NCI-H2107 (cell line): ENCODE data around the gene NFATC1.
"Not testable (repeated sequence)": the region's sequence is repeated elsewhere in the genome, so short reads cannot be mapped to it uniquely, and the experiment has no call there.

Experiments used
- DNase-seq: peaks from one replicate; lab custom pipeline; 2025; lab: John Stamatoyannopoulos, UW

The NFATC1 gene

DNA sequence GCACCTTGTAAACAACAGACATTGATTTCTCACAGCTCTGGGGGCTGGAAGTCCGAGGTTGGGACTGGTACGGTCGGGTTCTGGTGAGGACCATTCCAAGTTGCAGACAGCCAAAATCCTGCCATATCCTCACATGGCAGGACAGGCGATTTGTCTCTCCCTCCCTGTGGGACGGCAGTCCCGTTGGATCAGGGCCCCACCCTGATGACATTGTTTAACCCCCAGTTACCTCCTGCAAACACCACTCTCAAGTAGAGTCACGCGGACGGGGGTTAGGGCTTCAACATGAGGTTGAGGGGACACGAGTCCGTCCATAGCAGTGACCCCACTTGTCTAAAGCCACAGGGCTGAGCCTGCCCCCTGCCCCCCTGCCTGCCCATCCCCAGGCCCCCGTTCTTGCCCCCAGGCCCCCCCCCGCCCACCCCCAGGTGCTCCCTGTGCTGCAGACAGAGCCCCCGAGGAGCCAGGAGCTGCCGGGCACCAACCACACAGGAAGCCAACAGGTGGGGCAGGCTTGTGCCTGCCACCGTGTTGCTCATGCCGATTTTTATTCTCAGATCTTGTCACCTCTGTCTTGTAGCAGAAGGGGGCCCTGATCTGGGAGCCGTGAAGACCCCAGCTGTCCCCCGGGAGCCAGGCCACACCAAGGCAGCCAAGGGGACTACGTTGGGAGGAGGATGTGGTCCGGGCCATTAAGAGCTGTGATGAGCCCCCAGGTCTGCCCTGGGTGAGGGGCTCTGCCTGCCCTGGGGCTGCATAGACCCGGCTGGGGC lies 82.2 kb downstream of the NFATC1 start:
- no peak for DNase-seq

DNA sequence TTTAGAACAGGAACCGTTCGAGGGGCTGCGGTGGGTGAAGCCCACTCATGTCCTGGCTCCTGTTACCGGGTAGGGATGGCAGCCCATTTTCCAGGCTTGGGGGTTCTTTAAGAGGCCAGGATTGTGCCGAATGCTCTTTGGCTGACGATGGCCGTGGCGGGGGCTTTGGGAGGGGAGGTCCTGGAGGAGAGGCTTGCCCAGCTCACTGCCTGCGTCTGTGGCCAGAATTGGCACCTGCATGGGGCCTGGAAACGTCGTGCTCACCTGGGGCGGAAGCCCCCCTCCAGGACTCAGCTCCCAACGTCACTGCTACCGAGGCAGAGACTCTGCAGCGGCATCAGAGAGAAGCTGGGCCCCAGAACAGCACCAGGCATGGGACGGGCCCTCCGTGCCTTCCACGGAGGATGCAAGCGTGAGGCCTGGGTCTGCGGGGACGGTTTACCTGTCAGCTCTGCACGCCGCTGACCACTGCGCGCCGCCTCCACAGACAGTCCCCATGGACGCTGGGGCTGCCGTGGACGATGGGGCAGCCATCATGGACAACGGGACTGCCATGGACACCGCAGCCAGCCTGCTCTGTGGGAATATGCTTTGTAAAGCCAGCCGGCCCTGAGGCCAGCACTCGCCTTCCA lies 82.9 kb downstream of the NFATC1 start:
- DNase-seq = no peak

DNA sequence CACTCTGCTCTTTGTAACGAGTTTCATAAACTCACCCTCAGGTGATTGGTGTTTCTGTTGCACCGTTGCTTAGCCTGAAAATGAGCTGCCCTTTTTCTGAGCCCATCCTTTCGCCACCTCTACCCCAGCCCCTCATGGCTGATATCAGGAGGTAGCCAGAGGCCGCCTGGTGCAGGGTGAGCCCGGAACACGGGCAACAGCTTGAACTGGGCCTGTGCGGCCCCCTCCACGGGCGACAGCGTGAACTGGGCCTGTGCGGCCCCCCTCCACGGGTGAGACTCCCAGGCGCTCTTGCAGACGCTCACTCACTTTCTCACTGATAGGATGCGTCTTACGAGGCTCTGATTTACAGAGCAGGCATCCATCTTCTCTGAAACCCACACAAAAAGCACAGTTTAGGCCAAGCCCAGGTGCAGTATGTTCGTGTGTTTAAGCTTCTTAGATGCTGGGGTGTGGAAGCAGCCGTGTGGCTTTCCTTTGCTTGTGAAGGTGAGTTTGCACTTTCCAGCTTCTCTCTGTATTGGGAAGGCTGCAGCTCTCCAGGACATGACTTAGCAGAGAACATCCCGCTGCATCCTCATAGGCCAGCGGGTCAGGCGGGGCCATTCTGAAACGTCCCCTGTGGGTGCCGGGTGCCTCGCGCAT lies 83.5 kb downstream of the NFATC1 start:
- no peak for DNase-seq

DNA sequence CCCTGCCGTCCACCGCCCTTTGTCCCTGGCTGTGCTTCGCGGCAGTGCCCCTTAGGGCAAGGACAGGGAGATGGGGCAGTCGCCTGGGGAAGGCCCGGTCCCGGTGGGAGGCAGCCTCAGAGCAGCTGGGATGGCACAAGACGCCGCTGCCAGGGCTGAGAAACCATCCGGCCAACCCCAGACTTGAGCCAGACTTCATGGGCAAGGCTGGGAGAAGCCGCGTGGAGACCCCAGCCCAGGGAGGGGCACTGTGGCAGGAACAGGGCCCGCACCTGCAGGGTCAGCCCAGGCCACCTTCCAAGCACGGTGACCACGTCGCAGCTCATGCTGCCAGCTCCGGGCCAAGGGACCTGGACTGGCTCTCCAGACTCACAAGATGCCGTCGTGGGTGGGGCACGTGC lies 84.0 kb downstream of the NFATC1 start:
- DNase-seq = no peak

DNA sequence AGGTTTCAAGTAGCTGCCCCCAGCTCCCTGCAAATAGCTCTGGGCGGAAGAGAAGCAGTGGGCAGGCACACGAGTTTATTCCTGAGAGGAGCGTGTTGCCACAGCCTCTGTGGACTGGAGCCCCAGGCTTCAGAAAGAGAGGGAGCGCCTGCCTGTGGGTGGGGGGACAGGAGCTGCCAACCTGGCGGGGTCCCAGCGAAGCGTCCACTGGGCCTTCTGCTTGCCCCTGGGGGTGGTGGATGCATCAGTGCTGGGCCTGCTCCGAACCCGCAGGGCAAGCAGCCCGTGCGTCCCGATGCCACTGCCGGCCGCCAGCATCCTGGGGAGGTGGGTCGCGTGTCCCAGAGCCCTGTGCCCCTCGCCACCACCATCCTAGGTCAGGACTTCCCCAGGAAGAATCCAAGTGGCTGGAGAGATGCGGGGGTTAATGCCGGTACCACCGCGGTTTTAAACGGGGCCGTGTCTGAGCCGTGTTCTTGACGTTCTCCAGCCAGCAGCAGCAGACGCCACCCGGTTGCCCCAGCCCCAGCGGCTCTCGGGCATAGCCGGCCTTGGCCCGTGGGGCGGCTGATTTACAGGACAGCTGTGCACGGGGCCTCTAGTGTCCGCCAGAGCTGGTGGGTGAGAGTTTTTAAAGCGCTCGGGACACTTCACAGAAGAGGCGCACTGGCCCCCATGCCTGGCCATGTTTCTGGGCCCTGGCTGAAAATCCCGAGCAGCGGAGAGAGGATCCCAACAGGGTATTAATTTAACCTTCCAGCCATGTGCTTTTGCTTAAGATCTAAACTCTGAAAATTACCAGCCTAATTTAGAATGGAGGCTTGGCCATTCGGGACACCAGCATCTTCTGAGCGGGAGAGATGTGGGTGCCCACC lies 84.7 kb downstream of the NFATC1 start:
- DNase-seq = no peak

DNA sequence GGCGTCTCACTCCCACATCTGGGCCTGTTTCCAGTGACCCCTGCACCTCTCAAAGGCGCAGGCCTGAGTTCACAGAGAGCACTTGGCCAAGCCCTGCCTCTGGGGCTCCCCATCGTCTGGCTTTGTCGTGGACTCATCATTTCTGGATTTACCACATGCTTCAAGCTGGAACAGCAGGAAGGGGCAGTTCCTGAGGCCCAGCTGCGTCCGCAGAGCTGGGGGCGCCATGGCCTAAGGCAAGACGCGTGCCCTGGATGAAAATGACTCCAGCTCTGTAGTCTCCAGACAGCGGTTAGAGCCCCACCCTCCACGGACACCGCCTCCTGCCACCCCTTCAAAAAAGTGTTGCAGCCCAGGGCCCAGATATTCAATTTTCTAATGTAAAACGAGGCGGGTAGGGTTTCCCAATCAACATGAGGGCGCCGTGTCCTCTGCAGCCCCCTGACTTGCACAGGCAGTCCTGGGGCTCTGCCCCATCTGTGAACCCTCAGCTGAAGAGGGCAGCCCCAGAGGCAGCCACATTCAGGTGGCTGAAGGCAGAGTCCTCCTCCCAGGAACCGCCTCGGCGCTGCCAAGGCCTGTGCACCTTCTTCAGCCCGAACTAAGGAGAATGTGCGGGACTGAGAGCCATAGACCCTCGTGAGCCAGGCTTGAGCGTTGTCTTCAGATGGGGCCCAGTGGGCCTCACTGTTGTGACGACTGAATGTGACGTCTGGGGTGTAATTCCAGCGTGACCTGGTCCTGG lies 85.5 kb downstream of the NFATC1 start:
- DNase-seq = no peak

DNA sequence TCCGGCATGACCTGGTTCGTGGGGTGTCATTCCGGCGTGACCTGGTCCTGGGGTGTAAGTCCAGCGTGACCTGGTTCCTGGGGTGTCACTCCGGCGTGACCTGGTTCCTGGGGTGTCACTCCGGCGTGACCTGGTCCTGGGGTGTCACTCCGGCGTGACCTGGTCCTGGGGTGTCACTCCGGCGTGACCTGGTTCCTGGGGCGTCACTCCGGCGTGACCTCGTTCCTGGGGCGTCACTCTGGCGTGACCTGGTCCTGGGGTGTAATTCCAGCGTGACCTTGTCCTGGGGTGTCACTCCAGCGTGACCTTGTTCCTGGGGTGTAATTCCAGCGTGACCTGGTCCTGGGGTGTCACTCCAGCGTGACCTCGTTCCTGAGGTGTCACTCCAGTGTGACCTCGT lies 87.7 kb downstream of the NFATC1 start:
- DNase-seq = not testable (repeated sequence)

DNA sequence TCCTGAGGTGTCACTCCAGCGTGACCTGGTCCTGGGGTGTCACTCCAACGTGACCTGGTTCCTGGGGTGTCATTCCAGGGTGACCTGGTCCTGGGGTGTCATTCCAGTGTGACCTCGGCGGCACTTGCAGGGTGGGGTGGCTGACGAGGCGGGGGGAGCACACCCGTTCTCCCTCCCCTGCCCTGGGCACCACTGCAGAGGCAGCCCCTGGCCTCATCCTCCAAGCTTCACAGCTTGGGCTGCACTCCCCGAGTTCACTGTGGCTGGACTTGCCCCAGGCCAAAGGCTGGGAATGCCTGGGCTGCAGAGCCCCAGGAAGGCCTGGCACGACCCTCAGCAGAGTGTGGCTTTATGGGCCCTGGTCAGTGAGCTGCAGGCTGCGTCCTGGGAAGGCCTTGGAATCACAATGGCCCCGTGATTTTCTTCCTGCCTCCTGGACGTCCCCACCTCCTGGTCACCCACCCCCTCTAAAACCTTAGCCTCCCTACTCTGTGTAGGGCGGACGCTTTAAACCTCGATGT lies 88.3 kb downstream of the NFATC1 start:
- no peak for DNase-seq

DNA sequence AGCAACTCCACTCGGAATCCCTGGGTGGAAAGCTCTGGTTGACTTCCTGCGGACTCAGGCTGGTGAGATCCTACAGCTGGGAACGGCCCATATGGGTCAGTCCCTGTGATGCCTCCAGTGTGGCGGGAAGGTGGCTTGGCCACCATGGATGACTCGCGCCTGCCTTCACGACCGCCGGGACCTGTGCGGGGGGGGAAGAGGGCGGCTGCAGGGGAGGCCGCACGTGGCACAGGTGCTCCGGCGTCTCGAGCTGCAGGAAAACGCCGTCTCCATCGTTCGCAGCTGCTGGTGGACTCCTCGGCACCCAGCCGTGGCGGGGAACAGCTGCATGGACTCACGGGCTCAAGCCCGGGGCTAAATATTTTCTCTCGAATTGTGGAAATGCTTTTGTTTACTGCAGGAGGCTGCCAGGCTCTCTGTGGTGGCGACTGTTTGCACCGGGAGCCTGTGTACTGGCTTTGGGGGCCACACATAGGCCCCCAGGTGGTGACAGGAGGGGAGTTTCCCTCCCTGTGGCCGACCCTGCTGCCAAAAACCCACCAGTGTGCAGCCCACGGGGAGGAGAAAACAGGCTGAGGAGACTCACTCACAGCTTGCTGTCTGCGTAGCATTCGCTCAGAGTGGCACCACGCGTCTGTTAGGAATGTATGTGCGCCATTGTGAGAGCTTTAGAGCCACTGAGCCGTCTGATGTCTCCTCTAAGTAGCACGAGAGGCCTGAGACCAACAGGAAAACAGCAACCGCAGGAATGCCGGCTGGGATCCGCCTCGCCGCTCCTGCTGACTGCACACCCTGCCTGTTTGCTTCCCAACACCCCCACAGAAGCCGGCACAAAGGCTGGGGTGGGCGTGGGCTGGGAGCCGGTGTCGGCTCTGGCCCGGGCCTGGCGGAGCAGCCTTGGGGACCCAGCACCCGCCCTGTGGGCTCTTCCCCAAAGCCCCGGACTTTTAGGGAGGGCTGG lies 89.2 kb downstream of the NFATC1 start:
- DNase-seq = no peak

DNA sequence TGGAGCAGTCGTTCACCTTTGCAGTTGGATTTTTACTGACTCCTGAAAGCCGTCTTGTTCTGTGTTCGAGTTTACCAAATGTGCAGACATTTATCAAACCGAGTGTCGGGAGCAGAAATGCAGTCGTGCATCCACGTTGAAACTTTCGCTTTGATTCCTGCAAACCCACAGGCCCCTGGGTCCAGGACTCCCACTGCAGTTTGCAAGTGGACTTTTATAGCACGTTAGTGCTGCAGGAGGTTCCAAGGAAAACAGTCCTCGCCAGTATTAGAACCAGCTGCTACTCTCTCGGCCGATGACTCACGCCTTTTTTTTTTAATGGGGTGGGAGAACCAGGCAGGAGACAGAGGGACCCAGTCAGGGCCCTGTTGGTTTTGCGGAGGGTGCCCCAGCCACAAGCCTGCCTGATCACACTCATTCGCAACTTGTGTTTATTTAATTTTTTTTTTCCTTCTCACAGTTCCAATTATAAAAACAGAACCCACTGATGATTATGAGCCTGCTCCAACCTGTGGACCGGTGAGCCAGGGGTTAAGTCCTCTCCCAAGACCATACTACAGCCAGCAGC lies 90.1 kb downstream of the NFATC1 start:
- DNase-seq = no peak

DNA sequence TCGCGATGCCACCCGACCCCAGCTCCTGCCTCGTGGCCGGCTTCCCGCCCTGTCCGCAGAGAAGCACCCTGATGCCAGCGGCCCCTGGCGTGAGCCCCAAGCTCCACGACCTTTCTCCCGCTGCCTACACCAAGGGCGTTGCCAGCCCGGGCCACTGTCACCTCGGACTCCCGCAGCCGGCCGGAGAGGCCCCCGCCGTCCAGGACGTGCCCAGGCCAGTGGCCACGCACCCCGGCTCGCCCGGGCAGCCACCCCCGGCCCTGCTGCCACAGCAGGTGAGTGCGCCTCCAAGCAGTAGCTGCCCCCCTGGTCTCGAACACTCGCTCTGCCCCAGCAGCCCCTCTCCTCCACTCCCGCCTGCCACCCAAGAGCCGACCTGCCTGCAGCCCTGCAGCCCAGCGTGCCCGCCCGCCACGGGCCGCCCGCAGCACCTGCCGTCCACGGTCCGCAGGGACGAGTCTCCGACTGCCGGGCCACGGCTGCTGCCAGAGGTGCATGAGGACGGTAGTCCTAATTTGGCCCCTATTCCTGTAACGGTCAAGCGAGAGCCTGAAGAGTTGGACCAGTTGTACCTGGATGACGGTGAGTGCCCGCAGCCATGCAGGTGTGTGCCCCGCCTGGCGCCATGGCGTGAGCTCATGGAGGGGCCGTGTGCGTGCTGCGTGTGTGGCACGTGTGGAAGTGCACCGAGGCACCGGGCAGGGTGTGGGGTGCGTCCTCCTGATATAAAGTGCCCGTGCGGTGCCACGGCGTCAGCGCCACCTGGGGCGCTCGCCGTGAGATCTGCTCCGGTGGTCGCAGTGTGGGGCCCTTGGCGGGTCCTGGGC lies 90.8 kb downstream of the NFATC1 start:
- DNase-seq = no peak

DNA sequence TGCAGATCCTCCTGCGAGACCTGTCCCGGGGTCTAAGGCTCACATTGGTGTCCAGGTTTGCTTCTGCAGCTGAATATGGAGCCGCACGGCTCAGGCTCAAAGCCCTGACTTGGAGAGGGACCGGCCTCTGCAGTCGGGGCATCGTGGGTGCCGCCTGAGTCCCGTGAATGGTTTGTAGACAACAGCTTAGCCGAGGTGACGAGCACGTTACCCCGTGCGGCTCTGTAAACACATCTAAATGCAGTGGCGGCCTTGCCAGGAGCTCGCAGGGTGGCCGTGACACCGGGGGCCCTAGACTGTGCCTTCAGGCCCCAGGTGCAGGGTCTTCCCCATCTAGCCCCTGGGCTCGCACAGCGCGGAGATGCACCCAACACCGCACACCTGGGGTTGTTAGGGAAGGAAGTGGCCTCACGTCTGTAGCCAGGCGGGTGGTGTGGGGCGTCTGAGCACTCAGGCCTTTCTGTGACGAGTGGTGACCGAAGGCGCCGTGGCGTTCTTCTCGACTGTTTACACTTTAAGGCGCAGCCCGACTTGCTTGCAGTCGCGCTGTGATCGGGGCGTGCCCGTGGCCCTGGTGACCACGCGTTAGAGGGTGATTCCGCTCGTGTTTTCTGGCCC lies 91.6 kb downstream of the NFATC1 start:
- no peak for DNase-seq

DNA sequence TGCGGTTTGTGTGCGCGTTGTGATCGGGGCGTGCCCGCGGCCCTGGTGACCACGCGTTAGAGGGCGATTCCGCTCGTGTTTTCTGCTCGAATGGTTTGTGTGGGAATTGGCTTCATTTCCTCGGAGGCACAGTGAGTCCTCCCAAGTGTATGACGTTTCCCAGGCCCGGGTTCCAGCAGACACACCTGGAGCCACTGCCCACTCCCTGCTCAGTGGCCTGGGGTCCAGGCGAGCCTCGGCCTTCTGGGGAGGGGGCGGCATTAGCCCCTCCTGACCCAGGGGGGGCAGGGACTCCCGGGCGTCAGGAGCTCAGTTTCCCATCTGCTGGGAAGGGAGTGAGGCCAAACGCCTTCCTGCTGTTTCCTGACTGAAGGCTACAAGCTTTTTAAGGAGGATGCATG lies 92.1 kb downstream of the NFATC1 start:
- no peak for DNase-seq

DNA sequence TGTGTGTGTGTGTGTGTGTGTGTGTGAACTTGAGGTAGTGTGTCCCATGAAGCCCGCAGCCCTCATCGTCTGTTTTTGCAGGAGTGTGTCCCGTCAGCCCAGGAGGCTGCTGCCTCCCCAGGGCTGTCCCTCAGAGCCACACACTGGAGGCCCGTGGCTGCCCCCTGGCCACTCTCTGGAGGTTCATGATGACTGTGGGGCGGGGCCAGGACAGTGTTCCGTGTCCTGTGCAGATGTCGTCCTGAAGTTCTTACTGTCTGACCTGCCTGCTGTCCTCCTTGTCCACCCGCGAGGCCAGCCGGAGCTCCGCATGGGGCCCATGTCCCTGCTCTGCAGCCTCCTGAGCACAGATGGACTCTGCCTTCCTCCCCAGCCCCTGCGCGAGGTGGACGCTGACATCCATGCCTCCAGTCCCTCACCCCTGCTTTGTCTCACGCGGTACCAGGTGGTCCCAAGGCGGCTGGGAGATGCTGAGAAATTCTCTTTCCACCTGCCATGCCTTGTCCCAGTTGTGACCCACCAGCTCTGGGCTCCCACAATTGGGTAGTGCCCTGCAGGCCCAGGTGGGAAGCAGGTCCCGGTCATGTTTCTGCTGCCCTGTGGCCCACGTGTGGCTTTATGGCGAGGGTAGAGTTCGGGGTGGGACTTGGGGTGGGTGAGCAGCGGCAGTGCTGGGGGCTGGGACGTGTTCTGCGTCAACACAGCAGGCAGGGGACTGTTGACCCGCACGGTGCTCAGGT lies 92.8 kb downstream of the NFATC1 start:
- DNase-seq = no peak

DNA sequence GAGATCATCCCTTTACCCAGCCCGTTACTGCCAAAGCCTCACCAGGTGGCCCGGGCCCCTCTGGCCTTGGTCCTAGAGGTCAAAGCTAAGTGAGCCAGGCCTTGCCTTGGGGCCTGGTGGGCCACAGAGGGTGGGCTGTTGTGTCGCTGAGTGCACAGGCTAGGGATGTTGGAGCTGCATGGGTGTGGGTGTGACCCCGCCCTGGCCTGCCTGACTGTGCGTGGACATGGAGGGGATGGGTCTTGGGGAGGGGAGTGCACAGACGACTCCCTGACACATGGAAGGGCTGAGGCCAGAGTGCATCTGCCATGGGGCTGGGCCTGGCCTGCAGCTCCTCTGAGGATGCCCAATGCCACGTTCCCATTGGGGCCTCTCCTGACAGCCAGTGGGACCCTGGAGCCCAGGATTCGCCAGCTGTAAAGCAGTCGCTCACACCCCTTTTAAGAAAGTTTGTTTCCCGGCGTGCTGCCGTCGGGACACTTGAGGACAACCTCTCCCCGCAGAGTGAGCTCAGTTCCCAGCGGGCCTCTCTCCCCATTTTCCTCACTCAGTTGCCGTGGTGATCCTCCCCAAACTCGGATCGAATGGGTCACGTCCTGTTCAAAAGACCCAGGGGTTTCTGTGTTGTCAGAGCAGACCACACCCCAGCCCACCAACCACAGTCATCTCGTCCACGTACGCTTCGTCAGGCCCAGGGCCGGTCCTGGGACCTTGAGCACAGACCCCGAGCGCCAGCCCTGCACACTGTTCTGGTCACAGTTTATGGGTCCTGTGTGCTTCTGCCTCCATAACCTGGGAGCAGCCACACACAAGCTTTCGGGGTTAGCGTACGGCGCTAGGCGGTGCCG lies 93.5 kb downstream of the NFATC1 start:
- DNase-seq = no peak

DNA sequence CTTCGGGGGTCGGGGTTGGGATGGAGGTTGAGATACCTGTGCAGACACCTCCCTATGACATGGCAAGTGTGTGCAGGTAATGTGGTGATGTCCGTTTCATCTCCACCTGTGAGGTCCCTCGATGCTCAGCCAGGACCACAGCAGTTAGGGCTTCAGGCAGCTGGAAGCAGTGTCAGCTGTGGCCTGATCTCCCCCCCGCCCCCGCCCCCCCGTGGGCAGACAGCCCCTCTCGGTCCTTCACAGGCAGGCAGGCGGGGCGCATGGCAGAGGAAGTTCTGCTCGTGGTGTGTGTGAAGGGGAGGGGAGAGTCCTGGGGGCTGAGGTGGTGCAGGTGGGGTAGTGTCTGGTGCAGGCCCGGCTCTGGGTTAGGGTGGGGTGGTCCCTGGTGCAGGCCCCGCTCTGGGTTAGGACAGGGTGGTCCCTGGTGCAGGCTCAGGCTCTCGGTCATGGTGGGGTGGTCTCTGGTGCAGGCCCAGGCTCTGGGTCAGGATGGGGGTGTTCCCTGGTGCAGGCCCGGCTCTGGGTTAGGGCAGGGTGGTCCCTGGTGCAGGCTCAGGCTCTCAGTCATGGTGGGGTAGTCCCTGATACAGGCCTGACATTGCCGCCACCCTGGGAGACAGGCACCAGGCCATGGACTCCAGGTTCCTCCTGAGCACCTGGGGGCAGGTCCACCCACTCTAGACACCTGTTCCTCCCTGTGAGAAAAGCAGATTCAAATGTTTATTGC lies 94.3 kb downstream of the NFATC1 start:
- no peak for DNase-seq
